Endothelial cell of umbilical vein (primary cell): ENCODE data around the gene NCOA3. TPM values are rescaled to one million over a fixed set of nuclear protein-coding genes. Genes with fewer than 3 reads are reported as not detected.
"Not testable (repeated sequence)": the region's sequence is repeated elsewhere in the genome, so short reads cannot be mapped to it uniquely, and the experiment has no call there.

Experiments
- BruUV-seq: library from RNA; stranded (reverse); fragments of 400-500 nt; replicated peaks from 2 replicates; lab custom pipeline; 2021; lab: Mats Ljungman, UMichigan
- CTCF ChIA-PET: fragments of 300-600, 350-600 bp; sonication (Branson Sonifier 250); formaldehyde crosslinking; loops from one replicate; lab custom pipeline; 2021; ENCODE audit warnings: antibody characterized with exemption, inconsistent platforms; lab: Charles Lee
- POLR2A ChIA-PET: fragments of 300-600, 350-600 bp; sonication (Branson Sonifier 250); formaldehyde crosslinking; loops from one replicate; lab custom pipeline; 2021; ENCODE audit warnings: antibody characterized with exemption, inconsistent platforms; lab: Charles Lee
- DNase-seq: peaks from one replicate; pipeline ENCODE4 v3.0.0-alpha.2; 2011; ENCODE audit warnings: low read depth, low spot score
- FAIRE-seq: peaks from 2 replicates; lab custom pipeline; 2011; peaks lifted over from hg19 to GRCh38; lab: Jason Lieb, UNC
- H2AFZ ChIP-seq: 2 replicates; pipeline ENCODE4 v1.6.0; 2012; ENCODE audit warnings: low read depth, low read length, control low read depth, inconsistent platforms
- H3K27ac ChIP-seq: 2 replicates; pipeline ENCODE4 v1.5.1; 2011; ENCODE audit warnings: low read depth, mild to moderate bottlenecking, control low read depth, low read length, moderate library complexity; ENCODE audit not compliant: insufficient read depth
- H3K27me3 ChIP-seq, 2 experiments: 2 replicates each; pipeline versions ENCODE4 v1.6.0 to v1.6.1; 2011; ENCODE audit warnings: low read length in 2 of 2, mixed read lengths in 1 of 2; ENCODE audit not compliant: control insufficient read depth in 2 of 2, insufficient read depth in 2 of 2
- H3K36me3 ChIP-seq, 2 experiments: 2 replicates in 1 of 2; 3 replicates in 1 of 2; pipeline ENCODE4 v1.5.1; 2011; ENCODE audit warnings: low read length in 2 of 2, mild to moderate bottlenecking in 1 of 2, moderate library complexity in 1 of 2; ENCODE audit not compliant: control insufficient read depth in 2 of 2, insufficient read depth in 2 of 2; ENCODE audit errors: extremely low read depth in 1 of 2
- H3K4me1 ChIP-seq: 3 replicates; pipeline ENCODE4 v1.5.1; 2011; ENCODE audit warnings: mild to moderate bottlenecking, low read length; ENCODE audit not compliant: control insufficient read depth, insufficient read depth; ENCODE audit errors: extremely low read depth
- H3K4me2 ChIP-seq: 2 replicates; pipeline ENCODE4 v1.6.1; 2011; ENCODE audit warnings: low read length, control low read depth, mixed read lengths; ENCODE audit not compliant: insufficient read depth
- H3K4me3 ChIP-seq, 3 experiments: fragments of 200-600 bp in 1 of 3; sonication (generic), shearing (Covaris generic) in 1 of 3; replicated peaks in 1 of 3; 2 replicates each; pipeline ENCODE4 v1.5.1; 2011 to 2016; ENCODE audit warnings: control low read depth in 3 of 3, low read length in 3 of 3, mild to moderate bottlenecking in 2 of 3, inconsistent platforms in 1 of 3, low read depth in 1 of 3, moderate library complexity in 1 of 3; ENCODE audit not compliant: insufficient read depth in 1 of 3
- H3K79me2 ChIP-seq: 2 replicates; pipeline ENCODE4 v1.6.0; 2012; ENCODE audit warnings: low read length, inconsistent platforms; ENCODE audit not compliant: control insufficient read depth, insufficient read depth
- H3K9ac ChIP-seq: replicated peaks from 2 replicates; pipeline ENCODE3; 2011; ENCODE audit warnings: low read length, control low read depth; ENCODE audit not compliant: insufficient read depth; ENCODE audit errors: extremely low read depth
- H3K9me1 ChIP-seq: replicated peaks from 3 replicates; pipeline ENCODE4 v1.6.0; 2011; ENCODE audit warnings: mild to moderate bottlenecking, low read length; ENCODE audit not compliant: control insufficient read depth, insufficient read depth; ENCODE audit errors: extremely low read depth
- H3K9me3 ChIP-seq: replicated peaks from 2 replicates; pipeline ENCODE4 v1.5.1; 2012; ENCODE audit warnings: low read length, inconsistent platforms; ENCODE audit not compliant: control insufficient read depth, insufficient read depth
- H4K20me1 ChIP-seq: replicated peaks from 2 replicates; pipeline ENCODE3; 2011; ENCODE audit warnings: mild to moderate bottlenecking, low read length; ENCODE audit not compliant: control insufficient read depth, insufficient read depth; ENCODE audit errors: extremely low read depth
- EZH2 ChIP-seq: IDR thresholded peaks from 2 replicates; pipeline ENCODE4 v1.6.1; 2012; ENCODE audit warnings: borderline replicate concordance, low read depth, mild to moderate bottlenecking, moderate library complexity, low read length, inconsistent platforms; ENCODE audit not compliant: severe bottlenecking
- FOS ChIP-seq: IDR thresholded peaks from 2 replicates; pipeline ENCODE4 v1.6.1; 2011; ENCODE audit warnings: mild to moderate bottlenecking, low read length, moderate library complexity, borderline replicate concordance; ENCODE audit not compliant: insufficient read depth
- GATA2 ChIP-seq: IDR thresholded peaks from 2 replicates; pipeline ENCODE4 v1.7.0; 2011; ENCODE audit warnings: low read depth, mild to moderate bottlenecking, moderate library complexity, mixed read lengths, low read length; ENCODE audit not compliant: insufficient read length, insufficient read depth
- JUN ChIP-seq: IDR thresholded peaks from 2 replicates; pipeline ENCODE4 v1.6.1; 2011; ENCODE audit warnings: borderline replicate concordance, low read depth; ENCODE audit not compliant: insufficient read length, insufficient read depth
- MYC ChIP-seq: IDR thresholded peaks from one replicate; pipeline ENCODE4 v1.6.1; 2011; ENCODE audit warnings: mild to moderate bottlenecking, low read depth, low read length
- POLR2A ChIP-seq: IDR thresholded peaks from 2 replicates; pipeline ENCODE4 v1.6.1; 2012; ENCODE audit warnings: low read depth, mild to moderate bottlenecking, control low read depth, low read length
- POLR2AphosphoS5 ChIP-seq: IDR thresholded peaks from 2 replicates; pipeline ENCODE4 v1.6.1; 2012; ENCODE audit warnings: low read depth, mild to moderate bottlenecking, control low read depth, low read length, moderate library complexity; ENCODE audit not compliant: insufficient read depth
- dilution Hi-C: fragments of 300-500 bp; cut with MboI; formaldehyde crosslinking; loops from one replicate; pipeline ENCODE4 v1.15.0; 2019; ENCODE audit warnings: low sequenced_read_pairs; ENCODE audit not compliant: extremely low pct_ligation_motif_present
- intact Hi-C: fragments of 100-400 bp; cut with micrococcal nuclease; formaldehyde crosslinking; loops from one replicate; pipeline ENCODE4 v1.10.0; 2022
- polyA plus RNA-seq, 4 experiments: library from polyadenylated mRNA; depleted of rRNA in 3 of 4; stranded (reverse) in 3 of 4; unstranded in 1 of 4; fragments of >200 nt; gene quantifications; 2 replicates each; pipeline versions ENCODE4 v1.2.1 to v1.2.3, GENCODE V29; 2011 to 2012; ENCODE audit warnings: missing spikeins in 1 of 4
- total RNA-seq: library from RNA; stranded (reverse); gene quantifications from 2 replicates; pipeline ENCODE4 v1.2.3, GENCODE V29; 2021
- TF ChIP-seq, protein P1 (sequence below), 2 donors: IDR thresholded peaks; 1 replicate in 1 of 2; 2 replicates in 1 of 2; pipeline ENCODE4 v1.5.1; 2011; ENCODE audit warnings: low read length in 2 of 2, mild to moderate bottlenecking in 2 of 2, moderate library complexity in 2 of 2, control low read depth in 1 of 2, inconsistent platforms in 1 of 2, low read depth in 1 of 2; ENCODE audit not compliant: insufficient read depth in 1 of 2; ENCODE audit errors: extremely low read depth in 1 of 2
- TF ChIP-seq, protein P2 (sequence below): IDR thresholded peaks from 2 replicates; pipeline ENCODE4 v1.6.1; 2011; ENCODE audit not compliant: insufficient read depth, insufficient read length

NCOA3 gene
- total and polyA plus RNA-seq, 2 donors (not counting 3 experiments of a cell fraction or from before 2014, with no cell fraction given), result 12.0 to 35.6 TPM

DNA sequence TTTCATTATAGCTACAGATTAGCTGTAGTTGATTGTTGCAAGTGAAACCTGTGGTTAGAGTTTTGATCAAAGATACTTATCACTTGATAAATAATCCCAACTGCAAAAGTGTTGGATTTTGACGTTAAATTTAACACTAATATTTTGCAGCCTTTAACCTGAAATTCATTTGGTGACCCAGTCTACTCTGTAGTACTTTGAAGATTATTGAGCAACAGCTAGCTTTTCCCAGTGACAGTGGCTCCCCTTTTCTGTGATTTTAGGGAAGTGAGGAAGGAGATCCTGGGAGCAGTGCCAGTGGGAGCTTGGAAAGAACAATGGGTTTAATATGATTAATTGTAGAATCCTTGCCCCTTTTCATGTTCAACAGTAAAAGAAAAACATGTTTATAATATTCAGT, 76.9 kb downstream of the NCOA3 start:
- no peak overlapping the region for H3K9ac ChIP-seq
- no TSS peak for BruUV-seq
- intact Hi-C loops (no loop called here), dilution Hi-C loops (no loop called here)
- peaks cover 56% of the 10 kb centered on the region for H3K79me2 ChIP-seq
- no peak overlapping the region for H3K4me3 ChIP-seq
- no peaks in the 10 kb centered on the region for H3K36me3 ChIP-seq
- H3K27ac ChIP-seq, result peak overlapping the region; percentile 50
- H4K20me1 ChIP-seq, result no peaks in the 10 kb centered on the region
- ChIA-PET CTCF (interaction anchor here (0.8 to 3.9 kb wide), 8 partner anchors 10 to 195 kb away, joined by 3 to 21 read pairs (median 8); partner anchors contain the start of gene NCOA3), POLR2A (no interaction called here)
- H2AFZ ChIP-seq, result no peak overlapping the region
- H3K27me3 ChIP-seq, result no peaks in the 10 kb centered on the region
- H3K9me3 ChIP-seq, result no peaks in the 10 kb centered on the region
- DNase-seq (peak; percentile 92), FAIRE-seq (peak; percentile 74)
- peaks cover 57% of the 10 kb centered on the region for H3K4me1 ChIP-seq
- H3K4me2 ChIP-seq, result peak overlapping the region; percentile 63
- TF ChIP-seq, protein P1, sequence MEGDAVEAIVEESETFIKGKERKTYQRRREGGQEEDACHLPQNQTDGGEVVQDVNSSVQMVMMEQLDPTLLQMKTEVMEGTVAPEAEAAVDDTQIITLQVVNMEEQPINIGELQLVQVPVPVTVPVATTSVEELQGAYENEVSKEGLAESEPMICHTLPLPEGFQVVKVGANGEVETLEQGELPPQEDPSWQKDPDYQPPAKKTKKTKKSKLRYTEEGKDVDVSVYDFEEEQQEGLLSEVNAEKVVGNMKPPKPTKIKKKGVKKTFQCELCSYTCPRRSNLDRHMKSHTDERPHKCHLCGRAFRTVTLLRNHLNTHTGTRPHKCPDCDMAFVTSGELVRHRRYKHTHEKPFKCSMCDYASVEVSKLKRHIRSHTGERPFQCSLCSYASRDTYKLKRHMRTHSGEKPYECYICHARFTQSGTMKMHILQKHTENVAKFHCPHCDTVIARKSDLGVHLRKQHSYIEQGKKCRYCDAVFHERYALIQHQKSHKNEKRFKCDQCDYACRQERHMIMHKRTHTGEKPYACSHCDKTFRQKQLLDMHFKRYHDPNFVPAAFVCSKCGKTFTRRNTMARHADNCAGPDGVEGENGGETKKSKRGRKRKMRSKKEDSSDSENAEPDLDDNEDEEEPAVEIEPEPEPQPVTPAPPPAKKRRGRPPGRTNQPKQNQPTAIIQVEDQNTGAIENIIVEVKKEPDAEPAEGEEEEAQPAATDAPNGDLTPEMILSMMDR (IDR thresholded peaks at IDR 0.05; ENCODE audit: extremely low read depth in 1 of 2, insufficient read depth in 1 of 2, low read depth in 1 of 2, low read length in 2 of 2), result no peak
- TF ChIP-seq JUN, result no peak
- TF ChIP-seq FOS, result no peak
- no peak for TF ChIP-seq MYC
- no peak for TF ChIP-seq POLR2A
- no peak for TF ChIP-seq GATA2
- no peak for TF ChIP-seq POLR2AphosphoS5
- TF ChIP-seq, protein P2, sequence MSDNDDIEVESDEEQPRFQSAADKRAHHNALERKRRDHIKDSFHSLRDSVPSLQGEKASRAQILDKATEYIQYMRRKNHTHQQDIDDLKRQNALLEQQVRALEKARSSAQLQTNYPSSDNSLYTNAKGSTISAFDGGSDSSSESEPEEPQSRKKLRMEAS, result no peak
- no peak for TF ChIP-seq EZH2
- no peaks in the 10 kb centered on the region for H3K9me1 ChIP-seq

DNA sequence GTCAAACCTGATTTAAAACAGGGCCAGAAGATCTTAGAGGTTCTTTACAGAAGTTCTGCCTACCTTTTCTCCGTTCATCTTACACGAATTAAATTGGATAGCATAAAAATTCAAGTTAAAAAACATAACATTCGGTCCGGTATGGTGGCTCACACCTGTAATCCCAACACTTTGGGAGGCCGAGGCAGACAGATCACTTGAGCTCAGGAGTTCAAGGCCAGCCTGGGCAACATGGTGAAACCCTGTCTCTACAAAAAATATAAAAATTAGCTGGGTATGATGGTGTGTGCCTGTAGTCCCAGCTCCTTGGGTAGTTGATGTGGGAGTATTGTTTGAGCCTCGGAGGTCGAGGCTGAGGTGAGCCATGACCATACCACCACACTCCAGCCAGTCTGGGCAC, 79.0 kb downstream of the NCOA3 start:
- Histone ChIP-seq H3K79me2 (peaks cover 47% of the 10 kb centered on the region), H3K4me1 (peaks cover 36% of the 10 kb centered on the region)
- H2AFZ ChIP-seq, H3K9ac ChIP-seq, H3K27ac ChIP-seq, DNase-seq, BruUV-seq, H3K9me1 ChIP-seq, FAIRE-seq, H3K36me3 ChIP-seq, H3K4me2 ChIP-seq, H4K20me1 ChIP-seq, H3K4me3 ChIP-seq, POLR2A ChIA-PET, H3K27me3 ChIP-seq, H3K9me3 ChIP-seq, intact Hi-C loops, dilution Hi-C loops: not testable (repeated sequence)
- CTCF ChIA-PET, result interaction anchor here (0.6 kb wide), 1 partner anchor 39 kb away, joined by 3 read pairs; no protein-coding TSS in a partner anchor
